ENCODE data around the gene HIVEP1. TPM values are rescaled to one million over a fixed set of nuclear protein-coding genes. Genes with fewer than 3 reads are reported as not detected.

HIVEP1 gene
- total and polyA plus RNA-seq, 7 experiments from 2014 or later, result 13.2 to 86.1 (median 31.5) TPM

DNA sequence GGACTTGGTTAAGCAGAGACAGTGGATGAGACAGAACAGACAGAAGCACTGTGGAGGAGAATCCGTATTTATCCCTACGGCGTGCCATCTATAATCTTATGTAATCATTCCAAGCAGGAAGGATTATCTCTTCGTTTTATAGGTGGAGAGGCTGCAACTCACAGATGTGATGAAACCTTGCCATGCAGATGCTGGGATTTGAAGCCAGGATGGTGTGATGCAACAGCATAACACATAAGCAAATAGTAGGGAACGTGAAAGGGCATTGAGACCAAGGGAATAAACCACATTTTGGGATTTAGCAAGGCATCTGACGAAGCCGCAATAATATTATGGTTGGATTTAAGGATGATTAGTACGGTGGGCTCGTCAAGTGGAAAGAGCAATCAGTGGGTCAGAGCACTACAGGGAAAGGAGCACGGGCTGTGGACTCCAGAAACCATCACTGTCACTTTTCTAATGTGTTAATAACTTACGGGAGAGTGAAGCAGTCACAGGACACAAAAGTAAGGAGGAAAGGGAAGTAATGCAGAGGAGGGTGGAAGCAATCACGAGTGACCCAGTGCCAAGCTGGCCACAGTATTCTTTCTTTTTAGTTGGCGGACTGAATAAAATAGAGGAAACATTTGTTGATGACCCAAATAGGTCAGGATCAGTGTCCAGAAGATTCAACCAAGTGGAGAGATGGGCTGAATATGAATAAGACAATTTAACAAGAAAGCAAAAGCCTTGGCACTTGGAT is 158.4 kb downstream of the HIVEP1 start:
- Mint-ChIP-seq H3K4me1 (peaks cover 4 to 10% (median 7%) of the 10 kb centered on the region in 7 donors), H3K27ac (peak overlapping the region in 1 of 9 donors; percentile 66), H3K36me3 (peaks cover 0 to 1% (median 0%) of the 10 kb centered on the region in 5 donors), H3K9me3 (no peaks in the 10 kb centered on the region), H3K27me3 (peaks cover 0 to 12% (median 0%) of the 10 kb centered on the region in 5 donors), H3K4me3 (no peak overlapping the region)
- Histone ChIP-seq H3K4me1 (ENCODE audit: control insufficient read depth in 2 of 2, insufficient read depth in 2 of 2, low read length in 2 of 2) (peaks cover 4 to 7% of the 10 kb centered on the region in 2 donors), H3K27me3 (ENCODE audit: control insufficient read depth in 2 of 2, insufficient read depth in 2 of 2, low read length in 2 of 2) (no peaks in the 10 kb centered on the region), H3K36me3 (ENCODE audit: control insufficient read depth in 2 of 3, insufficient read depth in 3 of 3, low read length in 3 of 3) (no peaks in the 10 kb centered on the region), H3K27ac (ENCODE audit: low read depth, low read length) (no peak overlapping the region), H3K9me3 (ENCODE audit: control insufficient read depth in 2 of 3, low read length in 3 of 3) (no peaks in the 10 kb centered on the region), H3K4me3 (ENCODE audit: low read length) (no peak overlapping the region)
- POLR2A ChIA-PET, result no interaction called here
- DNase-seq (no peak), ATAC-seq (peak; percentile 37)
- CTCF ChIA-PET, result no interaction called here
- intact Hi-C loops (cut with micrococcal nuclease), result no loop called here

DNA sequence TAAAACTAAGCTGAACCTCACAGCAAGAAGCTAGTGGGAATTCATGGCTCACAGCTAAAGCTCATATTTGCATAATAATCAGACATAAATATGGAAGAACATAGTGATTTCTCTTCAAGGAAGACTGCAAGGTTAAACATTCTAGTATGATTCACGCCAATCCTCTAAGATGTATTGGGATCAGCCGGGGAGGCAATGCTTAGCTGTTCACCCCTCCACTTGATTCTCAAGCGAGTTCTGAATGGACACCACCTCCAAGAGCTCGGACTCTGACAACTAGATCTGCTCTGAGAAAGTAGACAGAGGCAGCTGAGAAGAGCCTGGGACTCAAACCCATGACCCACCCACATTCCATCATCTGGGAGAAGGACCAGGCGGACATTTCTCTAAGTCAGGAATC is 159.6 kb downstream of the HIVEP1 start:
- no peak for ATAC-seq
- peaks cover 4 to 7% of the 10 kb centered on the region in 2 donors for H3K4me1 ChIP-seq (ENCODE audit: control insufficient read depth in 2 of 2, insufficient read depth in 2 of 2, low read length in 2 of 2)
- H3K4me3 ChIP-seq (ENCODE audit: low read length), result no peak overlapping the region
- DNase-seq, result no peak
- Mint-ChIP-seq H3K9me3 (peaks cover 0 to 1% (median 0%) of the 10 kb centered on the region in 11 donors), H3K27me3 (peaks cover 0 to 12% (median 0%) of the 10 kb centered on the region in 5 donors), H3K27ac (peak overlapping the region in 1 of 9 donors; percentile 65), H3K4me1 (peaks cover 4 to 10% (median 7%) of the 10 kb centered on the region in 7 donors), H3K4me3 (no peak overlapping the region), H3K36me3 (peaks cover 2 to 8% (median 2%) of the 10 kb centered on the region in 5 donors)
- H3K27me3 ChIP-seq (ENCODE audit: control insufficient read depth in 2 of 2, insufficient read depth in 2 of 2, low read length in 2 of 2), result no peaks in the 10 kb centered on the region
- intact Hi-C loops (cut with micrococcal nuclease), result no loop called here
- POLR2A ChIA-PET, result no interaction called here
- CTCF ChIA-PET, result interaction anchor here (1.0 kb wide), 1 partner anchor 9 kb away, joined by 4 read pairs; no protein-coding TSS in a partner anchor
- no peaks in the 10 kb centered on the region for H3K36me3 ChIP-seq (ENCODE audit: control insufficient read depth in 2 of 3, insufficient read depth in 3 of 3, low read length in 3 of 3)
- H3K27ac ChIP-seq (ENCODE audit: low read depth, low read length), result no peak overlapping the region
- peaks cover 0 to 2% (median 0%) of the 10 kb centered on the region in 3 experiments for H3K9me3 ChIP-seq (ENCODE audit: control insufficient read depth in 2 of 3, low read length in 3 of 3)

DNA sequence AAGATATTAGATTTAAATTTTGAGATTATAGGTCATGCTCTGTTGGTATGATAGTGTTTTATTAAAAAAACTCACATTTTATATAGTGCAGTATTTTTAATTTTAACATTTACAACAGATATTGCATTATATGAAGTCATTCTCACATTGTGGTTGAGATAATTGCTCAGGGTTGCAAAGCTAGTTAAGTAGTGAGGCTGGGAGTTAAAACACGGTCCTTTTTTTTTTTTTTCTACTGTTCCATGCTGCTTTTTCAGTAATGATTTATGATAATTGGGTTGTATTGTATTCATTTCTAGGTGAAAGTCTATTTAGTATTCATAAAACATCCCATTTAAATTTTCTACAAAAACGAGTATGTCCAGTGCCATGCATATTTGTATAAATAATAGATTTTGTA is 160.5 kb downstream of the HIVEP1 start:
- H3K36me3 Mint-ChIP-seq, result peaks cover 3 to 11% (median 9%) of the 10 kb centered on the region in 5 donors
- no peak overlapping the region for H3K27ac ChIP-seq (ENCODE audit: low read depth, low read length)
- no peaks in the 10 kb centered on the region for H3K27me3 ChIP-seq (ENCODE audit: control insufficient read depth in 2 of 2, insufficient read depth in 2 of 2, low read length in 2 of 2)
- no peak for ATAC-seq
- peaks cover 4 to 7% of the 10 kb centered on the region in 2 donors for H3K4me1 ChIP-seq (ENCODE audit: control insufficient read depth in 2 of 2, insufficient read depth in 2 of 2, low read length in 2 of 2)
- ChIA-PET CTCF (interaction anchor here (1.0 kb wide), 1 partner anchor 10 kb away, joined by 4 read pairs; no protein-coding TSS in a partner anchor), POLR2A (no interaction called here)
- DNase-seq, result no peak
- H3K36me3 ChIP-seq (ENCODE audit: control insufficient read depth in 2 of 3, insufficient read depth in 3 of 3, low read length in 3 of 3), result no peaks in the 10 kb centered on the region
- no peak overlapping the region for H3K27ac Mint-ChIP-seq
- H3K27me3 Mint-ChIP-seq, result peaks cover 0 to 12% (median 0%) of the 10 kb centered on the region in 5 donors
- peaks cover 0 to 5% (median 0%) of the 10 kb centered on the region in 3 experiments for H3K9me3 ChIP-seq (ENCODE audit: control insufficient read depth in 2 of 3, low read length in 3 of 3)
- peaks cover 4 to 10% (median 7%) of the 10 kb centered on the region in 7 donors for H3K4me1 Mint-ChIP-seq
- H3K4me3 Mint-ChIP-seq, result no peak overlapping the region
- no peak overlapping the region for H3K4me3 ChIP-seq (ENCODE audit: low read length)
- intact Hi-C loops (cut with micrococcal nuclease), result no loop called here
- peaks cover 0 to 5% (median 0%) of the 10 kb centered on the region in 11 donors for H3K9me3 Mint-ChIP-seq

DNA sequence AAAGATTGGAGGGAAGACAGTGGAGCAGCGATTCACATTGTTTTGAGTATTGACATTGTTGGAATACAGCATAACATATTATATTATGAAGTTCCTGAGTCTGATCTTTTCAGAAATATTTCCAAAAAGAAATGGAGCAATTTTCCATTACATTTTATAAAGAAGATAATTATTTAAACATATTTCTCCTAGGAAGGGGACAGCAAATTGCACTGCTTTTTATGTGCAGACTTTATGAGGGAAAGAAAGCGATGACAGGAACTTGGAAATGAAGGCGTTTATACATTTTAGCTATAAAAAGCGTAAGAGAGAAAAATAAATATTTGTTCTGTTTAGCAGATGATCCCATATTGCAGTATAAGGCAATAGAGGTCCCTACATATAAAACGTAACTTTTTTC is 161.1 kb downstream of the HIVEP1 start:
- ChIA-PET POLR2A (no interaction called here), CTCF (no interaction called here)

DNA sequence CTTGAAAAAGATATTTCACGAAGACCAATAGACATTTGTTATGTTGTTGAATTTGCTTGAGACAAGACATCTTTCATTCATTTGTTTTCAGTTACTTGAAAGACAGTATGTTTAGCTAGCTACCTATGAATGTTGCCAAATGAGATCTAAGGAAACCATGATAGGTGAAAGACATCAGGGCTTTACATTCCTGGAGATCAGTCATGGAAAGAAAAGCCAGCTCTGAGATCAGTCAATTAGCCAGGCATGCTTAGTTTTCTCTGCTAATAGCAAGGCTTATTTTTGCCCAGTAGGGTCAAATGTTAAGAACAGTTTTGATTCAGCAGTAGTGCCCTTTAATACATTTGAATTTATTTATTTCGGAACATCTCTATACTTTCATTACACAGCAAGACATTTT is 161.5 kb downstream of the HIVEP1 start:
- no peaks in the 10 kb centered on the region for H3K36me3 ChIP-seq (ENCODE audit: control insufficient read depth in 2 of 3, insufficient read depth in 3 of 3, low read length in 3 of 3)
- H3K4me1 Mint-ChIP-seq, result peaks cover 4 to 10% (median 7%) of the 10 kb centered on the region in 7 donors
- peaks cover 4 to 7% of the 10 kb centered on the region in 2 donors for H3K4me1 ChIP-seq (ENCODE audit: control insufficient read depth in 2 of 2, insufficient read depth in 2 of 2, low read length in 2 of 2)
- no peak overlapping the region for H3K4me3 ChIP-seq (ENCODE audit: low read length)
- H3K36me3 Mint-ChIP-seq, result peaks cover 3 to 12% (median 9%) of the 10 kb centered on the region in 5 donors
- intact Hi-C loops (cut with micrococcal nuclease), result no loop called here
- peaks cover 0 to 5% (median 0%) of the 10 kb centered on the region in 11 donors for H3K9me3 Mint-ChIP-seq
- CTCF ChIA-PET, result no interaction called here
- H3K4me3 Mint-ChIP-seq, result no peak overlapping the region
- POLR2A ChIA-PET, result no interaction called here
- H3K27me3 Mint-ChIP-seq, result peaks cover 0 to 15% (median 0%) of the 10 kb centered on the region in 5 donors
- H3K27me3 ChIP-seq (ENCODE audit: control insufficient read depth in 2 of 2, insufficient read depth in 2 of 2, low read length in 2 of 2), result no peaks in the 10 kb centered on the region
- no peak overlapping the region for H3K27ac Mint-ChIP-seq
- H3K27ac ChIP-seq (ENCODE audit: low read depth, low read length), result no peak overlapping the region
- no peak for DNase-seq
- peaks cover 0 to 5% (median 0%) of the 10 kb centered on the region in 3 experiments for H3K9me3 ChIP-seq (ENCODE audit: control insufficient read depth in 2 of 3, low read length in 3 of 3)
- no peak for ATAC-seq

More for the DNA sequence above, 161.1 kb downstream of the HIVEP1 start:
- Histone ChIP-seq H3K27me3 (ENCODE audit: control insufficient read depth in 2 of 2, insufficient read depth in 2 of 2, low read length in 2 of 2) (no peaks in the 10 kb centered on the region), H3K4me3 (ENCODE audit: low read length) (no peak overlapping the region), H3K36me3 (ENCODE audit: control insufficient read depth in 2 of 3, insufficient read depth in 3 of 3, low read length in 3 of 3) (no peaks in the 10 kb centered on the region), H3K4me1 (ENCODE audit: control insufficient read depth in 2 of 2, insufficient read depth in 2 of 2, low read length in 2 of 2) (peaks cover 4 to 7% of the 10 kb centered on the region in 2 donors), H3K9me3 (ENCODE audit: control insufficient read depth in 2 of 3, low read length in 3 of 3) (peaks cover 0 to 5% (median 0%) of the 10 kb centered on the region in 3 experiments), H3K27ac (ENCODE audit: low read depth, low read length) (no peak overlapping the region)
- Mint-ChIP-seq H3K36me3 (peaks cover 3 to 12% (median 9%) of the 10 kb centered on the region in 5 donors), H3K4me3 (no peak overlapping the region), H3K27ac (no peak overlapping the region), H3K4me1 (peaks cover 4 to 10% (median 7%) of the 10 kb centered on the region in 7 donors), H3K9me3 (peaks cover 0 to 5% (median 0%) of the 10 kb centered on the region in 11 donors), H3K27me3 (peaks cover 0 to 15% (median 0%) of the 10 kb centered on the region in 5 donors)
- DNase-seq (no peak), ATAC-seq (no peak)
- intact Hi-C loops (cut with micrococcal nuclease), result no loop called here

DNA sequence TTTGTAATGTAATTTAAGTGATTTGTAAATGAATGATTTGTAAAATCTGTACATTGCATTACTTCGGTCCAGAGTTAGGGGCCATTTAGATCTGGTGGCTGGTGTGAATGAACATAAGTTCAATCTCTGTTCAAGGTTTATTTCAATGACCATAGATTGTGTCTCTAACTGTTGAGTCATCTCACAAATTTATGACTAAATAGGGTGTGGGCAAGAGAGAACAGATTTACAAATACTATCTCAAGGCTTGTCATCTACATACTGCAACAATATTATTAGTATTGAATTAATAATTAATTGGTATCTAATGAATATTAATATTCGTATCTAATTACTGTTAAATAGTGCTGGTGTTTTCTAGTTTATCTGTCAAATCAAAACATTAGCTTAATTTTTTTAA is 162.8 kb downstream of the HIVEP1 start:
- peaks cover 0 to 15% (median 0%) of the 10 kb centered on the region in 5 donors for H3K27me3 Mint-ChIP-seq
- peaks cover 0 to 5% (median 0%) of the 10 kb centered on the region in 11 donors for H3K9me3 Mint-ChIP-seq
- intact Hi-C loops (cut with micrococcal nuclease), result no loop called here

More for the DNA sequence above, 162.8 kb downstream of the HIVEP1 start:
- Mint-ChIP-seq H3K4me1 (peaks cover 0 to 2% (median 0%) of the 10 kb centered on the region in 7 donors), H3K27ac (no peak overlapping the region), H3K36me3 (peaks cover 3 to 12% (median 9%) of the 10 kb centered on the region in 5 donors), H3K4me3 (no peak overlapping the region)
- no peak overlapping the region for H3K4me3 ChIP-seq (ENCODE audit: low read length)
- H3K9me3 ChIP-seq (ENCODE audit: control insufficient read depth in 2 of 3, low read length in 3 of 3), result peaks cover 0 to 5% (median 0%) of the 10 kb centered on the region in 3 experiments
- no peaks in the 10 kb centered on the region for H3K36me3 ChIP-seq (ENCODE audit: control insufficient read depth in 2 of 3, insufficient read depth in 3 of 3, low read length in 3 of 3)
- DNase-seq (no peak), ATAC-seq (no peak)
- CTCF ChIA-PET, result no interaction called here
- H3K27me3 ChIP-seq (ENCODE audit: control insufficient read depth in 2 of 2, insufficient read depth in 2 of 2, low read length in 2 of 2), result no peaks in the 10 kb centered on the region
- no peak overlapping the region for H3K27ac ChIP-seq (ENCODE audit: low read depth, low read length)
- H3K4me1 ChIP-seq (ENCODE audit: control insufficient read depth in 2 of 2, insufficient read depth in 2 of 2, low read length in 2 of 2), result no peaks in the 10 kb centered on the region
- POLR2A ChIA-PET, result interaction anchor here (0.5 kb wide), 1 partner anchor 43 kb away, joined by 3 read pairs; no protein-coding TSS in a partner anchor
